Mucosa of stomach (tissue), 1 donor: Measurements from ENCODE around the gene IMMT.

Experiments used
- H3K27me3 ChIP-seq: one replicate; pipeline ENCODE4 v1.7.0; 2013; ENCODE audit warnings: mild to moderate bottlenecking, low read length; ENCODE audit not compliant: control insufficient read depth, insufficient read depth
- H3K36me3 ChIP-seq: one replicate; pipeline ENCODE4 v1.7.0; 2013; ENCODE audit warnings: low read length; ENCODE audit not compliant: control insufficient read depth, insufficient read depth
- H3K4me1 ChIP-seq: one replicate; pipeline ENCODE4 v1.7.0; 2013; ENCODE audit warnings: mild to moderate bottlenecking, low read length; ENCODE audit not compliant: control insufficient read depth, insufficient read depth
- H3K4me3 ChIP-seq: one replicate; pipeline ENCODE4 v1.7.0; 2013; ENCODE audit warnings: low read length
- H3K9ac ChIP-seq: one replicate; pipeline ENCODE4 v1.7.0; 2013; ENCODE audit warnings: mild to moderate bottlenecking, low read length, moderate library complexity
- H3K9me3 ChIP-seq: one replicate; pipeline ENCODE4 v1.7.0; 2013; ENCODE audit warnings: mild to moderate bottlenecking, low read length, moderate library complexity; ENCODE audit not compliant: control insufficient read depth
- donor health status: Pancreatic carcinoma.

Gene IMMT

GRCh38 chr2:86123328-86123925, 71.8 kb downstream of the IMMT start:
- Histone ChIP-seq H3K36me3 (no peaks in the 10 kb centered on the region), H3K4me1 (no peaks in the 10 kb centered on the region), H3K9ac (no peak overlapping the region), H3K4me3 (no peak overlapping the region), H3K9me3 (no peaks in the 10 kb centered on the region), H3K27me3 (no peaks in the 10 kb centered on the region)

- Histone ChIP-seq H3K4me3 (no peak overlapping the region), H3K36me3 (peaks cover 5% of the 10 kb centered on the region), H3K27me3 (no peaks in the 10 kb centered on the region), H3K9me3 (no peaks in the 10 kb centered on the region), H3K4me1 (no peaks in the 10 kb centered on the region), H3K9ac (no peak overlapping the region)
Observed at GRCh38 chr2:86118130-86118529, 77.1 kb downstream of the IMMT start.

GRCh38 chr2:86107031-86107430, 88.2 kb downstream of the IMMT start:
- H3K36me3 ChIP-seq = no peaks in the 10 kb centered on the region
- peaks cover 8% of the 10 kb centered on the region for H3K4me1 ChIP-seq

GRCh38 chr2:86105969-86106945, 89.0 kb downstream of the IMMT start, which contains the start of gene PTCD3:
TSS of gene PTCD3 (plus strand) at chr2:86106235. CDS start at chr2:86106248, 13 bp downstream.
- no peaks in the 10 kb centered on the region for H3K36me3 ChIP-seq
- H3K27me3 ChIP-seq = no peaks in the 10 kb centered on the region
- no peaks in the 10 kb centered on the region for H3K9me3 ChIP-seq
- peak within 1 kb of the TSS; percentile 71 for H3K9ac ChIP-seq
- peak within 1 kb of the TSS; percentile 80 for H3K4me3 ChIP-seq
- H3K4me1 ChIP-seq = peaks cover 8% of the 10 kb centered on the region

More at GRCh38 chr2:86107031-86107430, 88.2 kb downstream of the IMMT start:
- Histone ChIP-seq H3K4me3 (peak overlapping the region; percentile 80), H3K9ac (peak overlapping the region; percentile 71), H3K27me3 (no peaks in the 10 kb centered on the region), H3K9me3 (no peaks in the 10 kb centered on the region)

- H3K36me3 ChIP-seq = no peaks in the 10 kb centered on the region
- no peaks in the 10 kb centered on the region for H3K9me3 ChIP-seq
- H3K4me1 ChIP-seq = peaks cover 8% of the 10 kb centered on the region
- peak within 1 kb of the TSS; percentile 80 for H3K4me3 ChIP-seq
- peak within 1 kb of the TSS; percentile 71 for H3K9ac ChIP-seq
- no peaks in the 10 kb centered on the region for H3K27me3 ChIP-seq
Observed at GRCh38 chr2:86105252-86105968, 89.9 kb downstream of the IMMT start, which contains the start of gene POLR1A. TSS of gene POLR1A (minus strand) at chr2:86105886. CDS start at chr2:86105776, 110 bp downstream.

GRCh38 chr2:86102157-86102556, 93.1 kb downstream of the IMMT start:
- peaks cover 5% of the 10 kb centered on the region for H3K4me1 ChIP-seq
- H3K9ac ChIP-seq = no peak overlapping the region
- H3K4me3 ChIP-seq = no peak overlapping the region
- H3K9me3 ChIP-seq = no peaks in the 10 kb centered on the region
- H3K36me3 ChIP-seq = no peaks in the 10 kb centered on the region
- H3K27me3 ChIP-seq = no peaks in the 10 kb centered on the region

GRCh38 chr2:86097913-86098312, 97.3 kb downstream of the IMMT start:
- no peaks in the 10 kb centered on the region for H3K27me3 ChIP-seq
- H3K4me3 ChIP-seq = no peak overlapping the region
- no peak overlapping the region for H3K9ac ChIP-seq
- H3K4me1 ChIP-seq = no peaks in the 10 kb centered on the region
- no peaks in the 10 kb centered on the region for H3K36me3 ChIP-seq
- H3K9me3 ChIP-seq = no peaks in the 10 kb centered on the region

GRCh38 chr2:86097114-86097896, 98.0 kb downstream of the IMMT start:
- H3K9me3 ChIP-seq = no peaks in the 10 kb centered on the region
- H3K4me3 ChIP-seq = no peak overlapping the region
- no peaks in the 10 kb centered on the region for H3K27me3 ChIP-seq
- no peaks in the 10 kb centered on the region for H3K4me1 ChIP-seq
- H3K9ac ChIP-seq = no peak overlapping the region
- H3K36me3 ChIP-seq = no peaks in the 10 kb centered on the region

GRCh38 chr2:86094229-86094628, 101.0 kb downstream of the IMMT start:
- Histone ChIP-seq H3K4me1 (no peaks in the 10 kb centered on the region), H3K9me3 (no peaks in the 10 kb centered on the region), H3K4me3 (no peak overlapping the region), H3K27me3 (no peaks in the 10 kb centered on the region), H3K36me3 (no peaks in the 10 kb centered on the region), H3K9ac (no peak overlapping the region)
